GM13976 (cell line): ENCODE measurements around the gene COMMD9.

ENCODE experiments used
- DNase-seq: peaks from one replicate; pipeline ENCODE4 v3.0.0; 2012; ENCODE audit warnings: low spot score
- in situ Hi-C: fragments of 300-500 bp; cut with MboI; formaldehyde crosslinking; loops from one replicate; pipeline ENCODE4 v1.12.0; 2022; ENCODE audit warnings: low sequenced_read_pairs, mixed read lengths, inconsistent platforms; ENCODE audit not compliant: unreplicated experiment
- TF ChIP-seq, protein P1 (sequence below): IDR thresholded peaks from 2 replicates; pipeline ENCODE4 v1.5.1; 2012; ENCODE audit warnings: borderline replicate concordance, mild to moderate bottlenecking; ENCODE audit not compliant: insufficient read depth; ENCODE audit errors: extremely low read depth, missing control alignments, control extremely low read depth

COMMD9 gene

GRCh38 chr11:36296884-36297543 lies 7.8 kb upstream of the COMMD9 start:
- DNase-seq, result no peak
- in situ Hi-C loops, result loop anchor here (10.0 kb wide), 1 partner anchor 178 kb away; no protein-coding TSS in a partner anchor
- TF ChIP-seq, protein P1, sequence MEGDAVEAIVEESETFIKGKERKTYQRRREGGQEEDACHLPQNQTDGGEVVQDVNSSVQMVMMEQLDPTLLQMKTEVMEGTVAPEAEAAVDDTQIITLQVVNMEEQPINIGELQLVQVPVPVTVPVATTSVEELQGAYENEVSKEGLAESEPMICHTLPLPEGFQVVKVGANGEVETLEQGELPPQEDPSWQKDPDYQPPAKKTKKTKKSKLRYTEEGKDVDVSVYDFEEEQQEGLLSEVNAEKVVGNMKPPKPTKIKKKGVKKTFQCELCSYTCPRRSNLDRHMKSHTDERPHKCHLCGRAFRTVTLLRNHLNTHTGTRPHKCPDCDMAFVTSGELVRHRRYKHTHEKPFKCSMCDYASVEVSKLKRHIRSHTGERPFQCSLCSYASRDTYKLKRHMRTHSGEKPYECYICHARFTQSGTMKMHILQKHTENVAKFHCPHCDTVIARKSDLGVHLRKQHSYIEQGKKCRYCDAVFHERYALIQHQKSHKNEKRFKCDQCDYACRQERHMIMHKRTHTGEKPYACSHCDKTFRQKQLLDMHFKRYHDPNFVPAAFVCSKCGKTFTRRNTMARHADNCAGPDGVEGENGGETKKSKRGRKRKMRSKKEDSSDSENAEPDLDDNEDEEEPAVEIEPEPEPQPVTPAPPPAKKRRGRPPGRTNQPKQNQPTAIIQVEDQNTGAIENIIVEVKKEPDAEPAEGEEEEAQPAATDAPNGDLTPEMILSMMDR, result no peak

- TF ChIP-seq, protein P1, result no peak
- in situ Hi-C loops, result loop anchor here (10.0 kb wide), 1 partner anchor 179 kb away; no protein-coding TSS in a partner anchor
- no peak for DNase-seq
Measured at GRCh38 chr11:36295926-36296325, 6.7 kb upstream of the COMMD9 start, which contains the start of gene PRR5L. PRR5L (plus strand) TSS chr11:36296288; CDS start chr11:36401122, 104,834 bp downstream.

GRCh38 chr11:36292311-36292722 lies 3.1 kb upstream of the COMMD9 start:
- TF ChIP-seq, protein P1, result peak; percentile 34
- DNase-seq, result peak; percentile 74
- in situ Hi-C loops, result loop anchor here (10.0 kb wide), 1 partner anchor 182 kb away; no protein-coding TSS in a partner anchor

GRCh38 chr11:36288442-36289225 lies 590 bp downstream of the COMMD9 start:
- in situ Hi-C loops, result no loop called here
- TF ChIP-seq, protein P1, result no peak
- no peak for DNase-seq

DNA sequence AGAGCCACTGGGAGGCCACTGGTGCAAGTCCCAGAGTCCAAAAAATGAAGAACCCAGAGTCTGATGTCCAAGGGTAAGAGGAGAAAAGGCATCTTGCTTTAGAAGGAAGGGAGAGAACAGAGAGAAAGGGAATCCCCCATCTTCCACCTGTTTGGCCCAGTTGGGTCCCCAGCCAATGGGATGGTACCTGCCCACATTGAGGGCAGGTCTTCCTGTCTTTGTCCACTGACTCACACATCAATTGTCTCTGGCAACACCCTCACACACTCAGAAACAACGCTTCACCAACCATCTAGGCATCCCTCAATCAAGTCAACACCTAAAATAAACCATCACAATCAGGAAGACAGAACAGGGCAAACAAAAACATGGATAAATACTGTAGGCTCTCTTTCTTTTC lies 6.3 kb downstream of the COMMD9 start:
- TF ChIP-seq, protein P1, result no peak
- no peak for DNase-seq
- in situ Hi-C loops, result no loop called here

- TF ChIP-seq, protein P1, result no peak
- no peak for DNase-seq
- in situ Hi-C loops, result no loop called here
Measured at GRCh38 chr11:36281850-36282249, 7.4 kb downstream of the COMMD9 start.
